Astrocyte (in vitro differentiated cells and primary cell): ENCODE measurements around the gene KRT84. TPM values are rescaled to one million over a fixed set of nuclear protein-coding genes. Genes with fewer than 3 reads are reported as not detected.
A peak's percentile ranks its signal among the peaks of the same experiment; 100 is the strongest.

Experiments
- DNase-seq: peaks from one replicate; pipeline ENCODE4 v3.0.0-alpha.2; 2010; ENCODE audit warnings: low read depth
- FAIRE-seq: peaks from 2 replicates; lab custom pipeline; 2011; peaks lifted over from hg19 to GRCh38; lab: Jason Lieb, UNC
- H2AFZ ChIP-seq: 2 replicates; pipeline ENCODE4 v1.6.0; 2012; ENCODE audit warnings: low read depth, low read length, inconsistent platforms
- H3K27ac ChIP-seq: 2 replicates; pipeline ENCODE4 v1.5.1; 2011; ENCODE audit warnings: low read depth, low read length, inconsistent platforms
- H3K27me3 ChIP-seq: 2 replicates; pipeline ENCODE4 v1.6.0; 2011; ENCODE audit warnings: low read length, inconsistent platforms; ENCODE audit not compliant: insufficient read depth
- H3K36me3 ChIP-seq: 2 replicates; pipeline ENCODE4 v1.5.1; 2011; ENCODE audit warnings: low read length, inconsistent platforms; ENCODE audit not compliant: insufficient read depth
- H3K4me1 ChIP-seq: 2 replicates; pipeline ENCODE4 v1.5.1; 2011; ENCODE audit warnings: low read length, inconsistent platforms; ENCODE audit not compliant: insufficient read depth
- H3K4me2 ChIP-seq: 2 replicates; pipeline ENCODE4 v1.6.0; 2012; ENCODE audit warnings: low read length, inconsistent platforms
- H3K4me3 ChIP-seq: 2 replicates; pipeline ENCODE4 v1.5.1; 2011; ENCODE audit warnings: low read depth, mild to moderate bottlenecking, low read length, inconsistent platforms; ENCODE audit not compliant: insufficient read depth
- H3K79me2 ChIP-seq: 2 replicates; pipeline ENCODE4 v1.6.0; 2012; ENCODE audit warnings: mild to moderate bottlenecking, low read length, inconsistent platforms; ENCODE audit not compliant: insufficient read depth
- H3K9ac ChIP-seq: 2 replicates; pipeline ENCODE4 v1.6.0; 2012; ENCODE audit warnings: mild to moderate bottlenecking, low read length, inconsistent platforms
- H3K9me3 ChIP-seq: 2 replicates; pipeline ENCODE4 v1.5.1; 2012; ENCODE audit warnings: low read depth, mild to moderate bottlenecking, low read length, inconsistent platforms; ENCODE audit not compliant: insufficient read depth
- H4K20me1 ChIP-seq: 2 replicates; pipeline ENCODE4 v1.6.0; 2012; ENCODE audit warnings: low read length, inconsistent platforms; ENCODE audit not compliant: insufficient read depth
- H3K27ac Mint-ChIP-seq: one replicate; pipeline ENCODE4 v1.8.0; 2021; ENCODE audit warnings: mild to moderate bottlenecking, mixed read lengths; ENCODE audit not compliant: unreplicated experiment
- H3K27me3 Mint-ChIP-seq: one replicate; pipeline ENCODE4 v1.8.0; 2021; ENCODE audit warnings: low read depth, mixed read lengths; ENCODE audit not compliant: unreplicated experiment
- H3K36me3 Mint-ChIP-seq: one replicate; pipeline ENCODE4 v1.8.0; 2021; ENCODE audit warnings: low read depth, mixed read lengths; ENCODE audit not compliant: unreplicated experiment
- H3K4me1 Mint-ChIP-seq: one replicate; pipeline ENCODE4 v1.8.0; 2021; ENCODE audit warnings: low read depth, mixed read lengths; ENCODE audit not compliant: unreplicated experiment
- H3K4me3 Mint-ChIP-seq: one replicate; pipeline ENCODE4 v1.8.0; 2021; ENCODE audit warnings: mild to moderate bottlenecking, moderate library complexity, mixed read lengths; ENCODE audit not compliant: unreplicated experiment
- H3K9me3 Mint-ChIP-seq: one replicate; pipeline ENCODE4 v1.8.0; 2021; ENCODE audit warnings: mild to moderate bottlenecking, mixed read lengths; ENCODE audit not compliant: unreplicated experiment
- CTCF ChIP-seq: IDR thresholded peaks from 2 replicates; pipeline ENCODE4 v1.5.1; 2011; ENCODE audit warnings: low read depth, mild to moderate bottlenecking, inconsistent platforms, low read length, moderate library complexity; ENCODE audit not compliant: insufficient read depth
- EZH2 ChIP-seq: IDR thresholded peaks from 2 replicates; pipeline ENCODE4 v1.6.1; 2012; ENCODE audit warnings: mild to moderate bottlenecking, low read length, inconsistent platforms; ENCODE audit not compliant: insufficient read depth
- total RNA-seq: library from RNA; stranded (reverse); gene quantifications from 2 replicates; pipeline ENCODE4 v1.2.1, GENCODE V29; 2021

KRT84 gene
- total RNA-seq, 1 donor from 2014 or later, result not detected

- Mint-ChIP-seq H3K4me3 (no peak within 1 kb of the TSS), H3K27ac (peak within 1 kb of the TSS; percentile 75), H3K27me3 (peaks cover 61% of the 10 kb centered on the region), H3K9me3 (peaks cover 12% of the 10 kb centered on the region), H3K4me1 (no peaks in the 10 kb centered on the region), H3K36me3 (no peaks in the 10 kb centered on the region)
- H4K20me1 ChIP-seq, result no peaks in the 10 kb centered on the region
- no peak within 1 kb of the TSS for H2AFZ ChIP-seq
- no peaks in the 10 kb centered on the region for H3K27me3 ChIP-seq
- no peak within 1 kb of the TSS for H3K9ac ChIP-seq
- no peaks in the 10 kb centered on the region for H3K4me1 ChIP-seq
- no peaks in the 10 kb centered on the region for H3K36me3 ChIP-seq
- H3K27ac ChIP-seq, result no peak within 1 kb of the TSS
- no peak within 1 kb of the TSS for H3K4me2 ChIP-seq
- H3K79me2 ChIP-seq, result no peaks in the 10 kb centered on the region
- DNase-seq, result no peak
- H3K9me3 ChIP-seq, result no peaks in the 10 kb centered on the region
- H3K4me3 ChIP-seq, result no peak within 1 kb of the TSS
- TF ChIP-seq CTCF (no peak), EZH2 (no peak)
- FAIRE-seq, result no peak
Measured at GRCh38 chr12:52405922-52406385, 20.5 kb upstream of the KRT84 start, which contains the start of gene KRT82. KRT82 (minus strand) TSS chr12:52406335; CDS start chr12:52406277, 58 bp downstream.

- no peak overlapping the region for H3K27ac ChIP-seq
- TF ChIP-seq CTCF (no peak), EZH2 (no peak)
- H3K4me1 ChIP-seq, result no peaks in the 10 kb centered on the region
- no peaks in the 10 kb centered on the region for H3K36me3 Mint-ChIP-seq
- DNase-seq (no peak), FAIRE-seq (no peak)
- no peaks in the 10 kb centered on the region for H3K4me1 Mint-ChIP-seq
- H4K20me1 ChIP-seq, result no peaks in the 10 kb centered on the region
- H2AFZ ChIP-seq, result no peak overlapping the region
- no peak overlapping the region for H3K4me2 ChIP-seq
- H3K9me3 ChIP-seq, result no peaks in the 10 kb centered on the region
- H3K9me3 Mint-ChIP-seq, result peaks cover 7% of the 10 kb centered on the region
- H3K36me3 ChIP-seq, result no peaks in the 10 kb centered on the region
- no peak overlapping the region for H3K27ac Mint-ChIP-seq
- H3K79me2 ChIP-seq, result no peaks in the 10 kb centered on the region
- H3K27me3 ChIP-seq, result no peaks in the 10 kb centered on the region
- no peak overlapping the region for H3K4me3 Mint-ChIP-seq
- no peak overlapping the region for H3K4me3 ChIP-seq
- H3K9ac ChIP-seq, result no peak overlapping the region
- peaks cover 67% of the 10 kb centered on the region for H3K27me3 Mint-ChIP-seq
Measured at GRCh38 chr12:52404951-52405350, 19.5 kb upstream of the KRT84 start.

- FAIRE-seq, result no peak
- H2AFZ ChIP-seq, result no peak overlapping the region
Measured at GRCh38 chr12:52403561-52403960, 18.1 kb upstream of the KRT84 start.

More at GRCh38 chr12:52403561-52403960, 18.1 kb upstream of the KRT84 start:
- Mint-ChIP-seq H3K27me3 (peaks cover 77% of the 10 kb centered on the region), H3K27ac (no peak overlapping the region), H3K36me3 (no peaks in the 10 kb centered on the region), H3K9me3 (peaks cover 6% of the 10 kb centered on the region), H3K4me1 (no peaks in the 10 kb centered on the region), H3K4me3 (no peak overlapping the region)
- Histone ChIP-seq H3K36me3 (no peaks in the 10 kb centered on the region), H3K27me3 (peaks cover 5% of the 10 kb centered on the region), H3K79me2 (no peaks in the 10 kb centered on the region), H3K4me1 (no peaks in the 10 kb centered on the region), H3K4me2 (no peak overlapping the region), H3K9me3 (no peaks in the 10 kb centered on the region), H4K20me1 (no peaks in the 10 kb centered on the region), H3K4me3 (no peak overlapping the region), H3K27ac (no peak overlapping the region), H3K9ac (no peak overlapping the region)
- no peak for DNase-seq
- TF ChIP-seq CTCF (no peak), EZH2 (no peak)
